Spleen (tissue), 7 donors: ENCODE measurements around the gene ABCG5.

Source experiments
- CTCF ChIP-seq, 11 experiments: fragments of 200-600 bp in 7 of 11; fragments of 450-650 bp in 4 of 11; sonication (generic) in 4 of 11; IDR thresholded peaks in 8 of 11; conservative IDR thresholded peaks in 3 of 11; 1 replicate in 7 of 11; 2 replicates in 4 of 11; pipeline versions ENCODE4 v1.4.0 to v1.8.0; 2016 to 2021; ENCODE audit warnings: antibody characterized with exemption in 11 of 11, inconsistent platforms in 4 of 11, mild to moderate bottlenecking in 1 of 11
- POLR2A ChIP-seq, 3 donors: fragments of 450-650 bp; IDR thresholded peaks; one replicate each; pipeline ENCODE4 v1.5.1; 2017; ENCODE audit warnings: antibody characterized with exemption in 3 of 3, mild to moderate bottlenecking in 1 of 3
- donor health status: DM: no; HTN: no; CAD: no; lungs with moderate emphysema.
- donor health status: DM: no; HTN: no; CAD: no.
- donor health status: DM: no; HTN: no; CAD: no.

GRCh38 chr2:43840965-43841364 is 2.3 kb upstream of the ABCG5 start:
- TF ChIP-seq CTCF (IDR thresholded peaks at IDR 0.05 in 8 of 11, conservative IDR thresholded peaks at IDR 0.05 in 3 of 11) (no peak), POLR2A (IDR thresholded peaks at IDR 0.05) (no peak)
